C4-2B (cell line): ENCODE results near the gene PPM1E.

Experiments
- H3K27ac ChIP-seq: fragments of 450-650 bp; 2 replicates; pipeline ENCODE4 v1.5.1; 2017
- CTCF ChIP-seq: fragments of 450-650 bp; conservative IDR thresholded peaks from 2 replicates; pipeline ENCODE4 v1.5.1; 2017; ENCODE audit warnings: mild to moderate bottlenecking
- ZFX ChIP-seq: fragments of 450-650 bp; IDR thresholded peaks from 2 replicates; pipeline ENCODE4 v1.6.1; 2017

PPM1E gene

GRCh38 chr17:58808609-58809563 is 53.2 kb downstream of the PPM1E start:
- no peak overlapping the region for H3K27ac ChIP-seq
- TF ChIP-seq ZFX: no peak
- no peak for TF ChIP-seq CTCF

GRCh38 chr17:58809564-58809936 is 53.9 kb downstream of the PPM1E start:
- no peak for TF ChIP-seq ZFX
- TF ChIP-seq CTCF: no peak

GRCh38 chr17:58811290-58811689 is 55.6 kb downstream of the PPM1E start:
- TF ChIP-seq ZFX (no peak), CTCF (no peak)

More at GRCh38 chr17:58809564-58809936, 53.9 kb downstream of the PPM1E start:
- H3K27ac ChIP-seq: no peak overlapping the region

GRCh38 chr17:58813712-58814111 is 58.1 kb downstream of the PPM1E start:
- TF ChIP-seq CTCF: no peak
- TF ChIP-seq ZFX: no peak
- no peak overlapping the region for H3K27ac ChIP-seq

More at GRCh38 chr17:58811290-58811689, 55.6 kb downstream of the PPM1E start:
- no peak overlapping the region for H3K27ac ChIP-seq

GRCh38 chr17:58818654-58819053 is 63.0 kb downstream of the PPM1E start:
- no peak for TF ChIP-seq CTCF
- TF ChIP-seq ZFX: no peak
- H3K27ac ChIP-seq: no peak overlapping the region

GRCh38 chr17:58822148-58823050 is 66.7 kb downstream of the PPM1E start:
- H3K27ac ChIP-seq: no peak overlapping the region
- TF ChIP-seq ZFX (no peak), CTCF (no peak)
